Parathyroid adenoma (tissue), 2 donors: ENCODE data around the gene MARCHF11.

Source experiments
- H2AFZ ChIP-seq: fragments of 300-600 bp; sonication (generic); one replicate; pipeline ENCODE4 v1.7.0; 2017; ENCODE audit warnings: antibody characterized with exemption, mild to moderate bottlenecking
- H3K27ac ChIP-seq: fragments of 300-600 bp; sonication (generic); one replicate; pipeline ENCODE4 v1.7.0; 2017
- H3K27me3 ChIP-seq: fragments of 300-600 bp; sonication (generic); one replicate; pipeline ENCODE4 v1.7.0; 2017; ENCODE audit warnings: low read length; ENCODE audit not compliant: control insufficient read depth, insufficient read depth
- H3K36me3 ChIP-seq: fragments of 300-600 bp; sonication (generic); one replicate; pipeline ENCODE4 v1.7.0; 2017; ENCODE audit warnings: low read length; ENCODE audit not compliant: control insufficient read depth, insufficient read depth
- H3K4me1 ChIP-seq: fragments of 300-600 bp; sonication (generic); one replicate; pipeline ENCODE4 v1.7.0; 2017; ENCODE audit warnings: control low read depth
- H3K4me2 ChIP-seq: fragments of 300-600 bp; sonication (generic); one replicate; pipeline ENCODE4 v1.7.0; 2017; ENCODE audit warnings: low read length
- H3K4me3 ChIP-seq: fragments of 300-600 bp; sonication (generic); one replicate; pipeline ENCODE4 v1.7.0; 2017; ENCODE audit warnings: low read depth, low read length
- H3K79me2 ChIP-seq: fragments of 300-600 bp; sonication (generic); one replicate; pipeline ENCODE4 v1.7.0; 2017; ENCODE audit warnings: control low read depth
- H3K9ac ChIP-seq: fragments of 300-600 bp; sonication (generic); one replicate; pipeline ENCODE4 v1.7.0; 2017; ENCODE audit warnings: mild to moderate bottlenecking
- H3K9me3 ChIP-seq: fragments of 300-600 bp; sonication (generic); one replicate; pipeline ENCODE4 v1.7.0; 2017; ENCODE audit warnings: low read length; ENCODE audit not compliant: control insufficient read depth
- CTCF ChIP-seq: fragments of 300-600 bp; sonication (generic); IDR thresholded peaks from one replicate; pipeline ENCODE4 v1.7.0; 2017; ENCODE audit warnings: antibody characterized with exemption, mild to moderate bottlenecking
- donor health status: primary hyperparathyroidism.

Gene MARCHF11

GRCh38 chr5:16159636-16160035 is 20.0 kb downstream of the MARCHF11 start:
- Histone ChIP-seq H3K79me2 (no peaks in the 10 kb centered on the region), H3K9ac (no peak overlapping the region), H3K27ac (no peak overlapping the region), H3K4me3 (no peak overlapping the region), H3K36me3 (no peaks in the 10 kb centered on the region), H3K4me1 (no peaks in the 10 kb centered on the region), H3K4me2 (no peak overlapping the region), H2AFZ (no peak overlapping the region), H3K9me3 (no peaks in the 10 kb centered on the region), H3K27me3 (no peaks in the 10 kb centered on the region)
- TF ChIP-seq CTCF, result no peak

- no peaks in the 10 kb centered on the region for H3K9me3 ChIP-seq
- H3K27ac ChIP-seq, result no peak overlapping the region
- H2AFZ ChIP-seq, result no peak overlapping the region
- no peak for TF ChIP-seq CTCF
- H3K4me1 ChIP-seq, result no peaks in the 10 kb centered on the region
- H3K36me3 ChIP-seq, result no peaks in the 10 kb centered on the region
- no peak overlapping the region for H3K9ac ChIP-seq
- H3K27me3 ChIP-seq, result no peaks in the 10 kb centered on the region
- no peak overlapping the region for H3K4me3 ChIP-seq
- H3K4me2 ChIP-seq, result no peak overlapping the region
- no peaks in the 10 kb centered on the region for H3K79me2 ChIP-seq
These were observed 23.4 kb downstream of the MARCHF11 start for GRCh38 chr5:16156152-16156551.

- Histone ChIP-seq H3K4me2 (no peak overlapping the region), H3K27ac (no peak overlapping the region), H3K9ac (no peak overlapping the region), H3K9me3 (no peaks in the 10 kb centered on the region), H3K79me2 (no peaks in the 10 kb centered on the region), H3K4me3 (no peak overlapping the region), H3K4me1 (no peaks in the 10 kb centered on the region), H3K36me3 (no peaks in the 10 kb centered on the region), H3K27me3 (no peaks in the 10 kb centered on the region), H2AFZ (no peak overlapping the region)
- no peak for TF ChIP-seq CTCF
These were observed 26.7 kb downstream of the MARCHF11 start for GRCh38 chr5:16152601-16153568.

- Histone ChIP-seq H3K4me3 (no peak overlapping the region), H3K36me3 (no peaks in the 10 kb centered on the region), H3K27me3 (no peaks in the 10 kb centered on the region), H2AFZ (no peak overlapping the region), H3K9me3 (no peaks in the 10 kb centered on the region), H3K79me2 (no peaks in the 10 kb centered on the region), H3K4me1 (no peaks in the 10 kb centered on the region), H3K4me2 (no peak overlapping the region), H3K27ac (no peak overlapping the region), H3K9ac (no peak overlapping the region)
- TF ChIP-seq CTCF, result no peak
These were observed 30.0 kb downstream of the MARCHF11 start for GRCh38 chr5:16149621-16150020.
